ENCODE measurements around the gene SPATA18.

DNA sequence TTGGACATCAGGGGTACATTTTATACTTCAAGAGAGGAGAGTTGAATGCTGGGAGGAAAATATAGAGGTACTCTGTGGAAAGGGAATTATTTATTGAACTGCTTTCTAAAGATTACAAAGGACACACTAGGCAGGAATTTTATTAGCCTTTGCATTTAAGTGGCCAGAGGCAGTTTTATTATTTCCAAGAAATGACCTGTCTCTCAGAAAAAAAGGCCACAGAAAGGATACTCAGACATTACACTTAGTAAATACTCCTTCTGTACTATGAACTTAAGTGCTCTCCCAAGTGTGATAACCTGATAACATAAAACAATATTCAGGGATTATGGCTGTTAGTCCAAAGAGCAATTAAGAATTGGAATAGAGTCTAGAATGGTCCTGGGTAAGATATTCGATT is 38.5 kb upstream of the SPATA18 start:
- TF ChIP-seq ZNF274 (IDR thresholded peaks at IDR 0.05; ENCODE audit: low read depth, low read length) (no peak), YY1 (IDR thresholded peaks at IDR 0.05; ENCODE audit: insufficient read depth, insufficient read length) (no peak), SUZ12 (IDR thresholded peaks at IDR 0.05; ENCODE audit: extremely low read depth, insufficient read depth, insufficient read length) (no peak)
